HTERT RPE-1 (cell line): Measurements from ENCODE around the gene KCNK13.
"Not testable (repeated sequence)": the region's sequence is repeated elsewhere in the genome, so short reads cannot be mapped to it uniquely, and the experiment has no call there.

Source experiments
- in situ Hi-C: fragments of 300-500 bp; cut with MboI; formaldehyde crosslinking; loops from 4 replicates; pipeline ENCODE4 v1.14.3; 2020; ENCODE audit warnings: low sequenced_read_pairs

Gene KCNK13

GRCh38 chr14:90191154-90191553 is 129.4 kb downstream of the KCNK13 start:
- in situ Hi-C loops, result no loop called here

- in situ Hi-C loops, result no loop called here
Measured at GRCh38 chr14:90191585-90191984, 129.8 kb downstream of the KCNK13 start.

- in situ Hi-C loops, result no loop called here
Measured at GRCh38 chr14:90193925-90194324, 132.1 kb downstream of the KCNK13 start.

- in situ Hi-C loops, result no loop called here
Measured at GRCh38 chr14:90194706-90195105, 132.9 kb downstream of the KCNK13 start.

- in situ Hi-C loops, result no loop called here
Measured at GRCh38 chr14:90198541-90199060, 136.8 kb downstream of the KCNK13 start.

GRCh38 chr14:90200546-90200945 is 138.8 kb downstream of the KCNK13 start:
- in situ Hi-C loops, result not testable (repeated sequence)

GRCh38 chr14:90201344-90201743 is 139.6 kb downstream of the KCNK13 start:
- in situ Hi-C loops, result no loop called here

- in situ Hi-C loops, result no loop called here
Measured at GRCh38 chr14:90204516-90204915, 142.7 kb downstream of the KCNK13 start.

GRCh38 chr14:90213099-90213748 is 151.4 kb downstream of the KCNK13 start:
- in situ Hi-C loops, result no loop called here

- in situ Hi-C loops, result no loop called here
Measured at GRCh38 chr14:90228478-90228877, 166.7 kb downstream of the KCNK13 start.

- in situ Hi-C loops, result not testable (repeated sequence)
Measured at GRCh38 chr14:90229942-90230341, 168.1 kb downstream of the KCNK13 start.
